Measurements from ENCODE around the gene TMEM239.
"Not testable (repeated sequence)": the region's sequence is repeated elsewhere in the genome, so short reads cannot be mapped to it uniquely, and the experiment has no call there.

TMEM239 gene

DNA sequence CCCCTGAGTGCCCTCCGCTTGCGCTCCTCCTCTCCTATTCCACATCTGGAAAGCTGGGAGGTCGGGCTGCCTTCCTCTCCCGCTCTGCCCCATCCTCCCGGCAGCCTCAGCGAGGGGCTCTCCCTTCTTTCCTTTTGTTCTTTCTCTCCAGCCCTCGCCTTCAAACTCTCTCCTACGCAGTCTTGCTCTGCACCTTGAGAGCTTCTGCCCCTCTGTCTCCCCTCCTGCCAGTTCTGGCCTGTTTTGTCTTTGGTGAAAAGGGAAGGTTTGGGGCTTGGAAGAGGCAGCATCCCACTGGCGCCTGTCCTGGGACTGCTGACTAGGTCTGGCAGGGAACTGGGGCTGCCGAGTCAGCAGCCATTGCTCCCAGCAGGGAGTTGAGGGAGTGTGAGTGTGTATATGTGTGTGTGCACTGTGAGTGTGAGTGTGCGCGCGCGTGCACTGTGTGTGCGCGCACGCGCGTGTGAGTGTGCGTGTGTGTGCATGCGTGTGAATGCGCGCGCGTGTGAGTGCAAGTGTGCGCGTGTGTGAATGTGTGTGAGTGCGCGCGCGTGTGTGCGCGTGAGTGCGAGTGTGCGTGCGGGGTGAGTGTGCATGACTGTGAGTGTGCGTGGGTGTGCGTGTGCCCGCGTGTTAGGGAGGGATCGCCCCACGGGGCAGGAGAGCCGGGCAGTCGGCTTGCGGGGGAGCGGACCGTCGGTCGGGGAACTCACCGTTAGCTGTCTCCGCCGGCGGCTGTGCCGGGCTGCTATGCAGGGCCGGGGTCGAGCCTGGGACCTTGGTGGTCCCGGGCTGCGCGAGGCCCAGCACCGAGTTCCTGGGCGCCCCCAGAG, 16.3 kb upstream of the TMEM239 start:
- DNase-seq (ENCODE audit: low spot score) = peak; percentile 48

GRCh38 chr20:2800521-2801285, 15.5 kb upstream of the TMEM239 start, which contains the start of gene CPXM1:
Gene CPXM1 (minus strand): TSS chr20:2800627. CDS start chr20:2800572, 55 bp downstream.
- DNase-seq (ENCODE audit: low spot score) = peak; percentile 82

DNA sequence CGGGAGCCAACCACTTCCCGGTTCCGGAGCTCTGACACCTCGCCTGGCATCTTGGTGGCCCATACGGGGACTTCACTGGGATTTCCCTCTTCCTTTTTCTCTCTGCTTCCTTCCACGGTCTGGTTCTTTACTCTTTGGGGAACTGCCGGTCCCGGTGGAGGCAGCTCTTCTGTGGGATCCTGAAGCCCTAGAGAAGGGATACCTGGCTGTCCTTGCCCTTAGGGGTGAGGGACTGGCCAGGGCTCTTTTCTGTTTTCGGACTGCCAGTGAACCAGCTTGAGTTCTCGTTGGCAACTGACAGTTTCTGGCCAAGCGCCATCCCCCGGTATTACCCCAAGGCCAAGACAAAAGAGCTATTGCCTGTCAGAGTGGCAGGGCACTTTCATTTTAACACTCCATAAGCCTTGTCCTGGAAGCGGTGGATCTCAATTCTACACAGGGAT, 14.9 kb upstream of the TMEM239 start:
- DNase-seq (ENCODE audit: low spot score) = no peak

- no peak for DNase-seq (ENCODE audit: low spot score)
Observed at GRCh38 chr20:2804041-2804828, 11.9 kb upstream of the TMEM239 start.

DNA sequence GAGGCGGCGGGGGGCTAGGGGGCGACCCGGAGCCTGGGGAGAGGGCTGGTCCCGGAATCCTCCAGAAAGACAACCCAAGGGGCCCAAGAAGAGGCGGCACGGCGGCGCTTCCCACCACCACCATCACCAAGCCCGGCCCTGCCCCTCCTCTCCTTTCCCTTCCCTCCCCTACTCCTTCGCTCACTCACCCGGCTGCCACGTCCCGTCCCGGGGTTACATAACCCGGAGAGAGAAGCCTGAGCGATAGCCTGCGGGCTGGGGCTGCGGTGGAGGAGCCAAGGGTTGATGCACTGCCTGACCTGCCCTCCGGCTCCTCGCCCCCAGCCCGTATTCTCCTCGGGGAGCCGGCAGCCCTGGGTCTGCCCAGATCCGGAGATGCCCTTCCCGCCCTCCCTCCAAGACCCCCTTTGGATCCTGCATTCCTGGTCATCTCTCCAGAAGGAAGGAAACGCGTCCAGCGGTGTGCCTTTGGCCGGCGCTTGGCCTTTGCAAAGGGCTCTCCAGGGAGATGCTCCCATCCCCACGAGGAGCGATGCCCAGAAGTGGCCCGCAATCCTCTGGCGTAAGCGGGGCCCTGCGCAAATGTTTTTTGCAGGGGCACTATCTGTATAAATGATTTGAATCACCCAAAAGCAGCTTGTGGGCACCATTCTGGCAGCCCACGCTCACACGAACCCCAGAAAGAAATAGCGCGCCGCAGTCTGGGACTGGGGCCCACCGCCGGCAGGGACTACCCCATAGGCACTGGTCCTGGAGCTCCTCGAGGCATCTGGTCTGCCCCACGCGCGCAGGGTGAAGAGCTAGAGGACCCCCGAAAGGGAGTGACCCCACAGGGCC, 11.1 kb upstream of the TMEM239 start:
- DNase-seq (ENCODE audit: low spot score) = no peak

GRCh38 chr20:2805689-2806350, 10.3 kb upstream of the TMEM239 start:
- no peak for DNase-seq (ENCODE audit: low spot score)

DNA sequence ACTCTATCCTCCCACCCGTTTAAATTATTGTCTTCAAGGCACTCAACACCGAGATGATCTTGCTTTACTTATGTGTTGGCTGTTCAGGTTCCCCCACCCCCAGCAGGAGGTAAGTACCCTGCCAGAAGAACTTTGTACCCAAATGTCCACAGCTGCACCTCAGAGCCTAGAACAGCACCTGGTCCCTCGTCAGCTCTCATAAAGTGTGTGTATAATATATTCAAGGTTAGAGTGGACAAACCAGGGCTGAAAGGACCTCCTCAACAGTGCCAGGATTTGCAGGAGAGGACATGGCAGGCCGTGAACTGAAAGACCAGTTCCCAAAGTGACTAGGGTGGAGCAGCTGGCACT, 9.8 kb upstream of the TMEM239 start:
- DNase-seq (ENCODE audit: low spot score) = no peak

- no peak for DNase-seq (ENCODE audit: low spot score)
Observed at GRCh38 chr20:2807019-2807418, 9.1 kb upstream of the TMEM239 start.

DNA sequence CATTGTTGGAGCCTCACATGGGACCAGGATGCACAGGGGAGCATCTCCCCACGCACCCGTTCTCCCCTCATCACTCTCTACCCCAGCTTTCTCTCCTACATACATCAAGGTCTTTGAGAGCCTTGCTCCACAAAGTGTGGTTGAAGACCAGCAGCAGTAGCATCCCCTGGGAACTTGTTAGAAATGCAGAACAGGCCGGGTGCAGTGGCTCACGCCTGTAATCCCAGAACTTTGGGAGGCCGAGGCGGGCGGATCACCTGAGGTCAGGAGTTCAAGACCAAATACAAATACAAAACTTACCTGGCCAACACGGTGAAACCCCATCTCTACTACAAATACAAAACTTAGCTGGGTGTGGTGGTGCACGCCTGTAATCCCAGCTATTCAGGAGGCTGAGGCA, 8.2 kb upstream of the TMEM239 start:
- not testable (repeated sequence) for DNase-seq (ENCODE audit: low spot score)

DNA sequence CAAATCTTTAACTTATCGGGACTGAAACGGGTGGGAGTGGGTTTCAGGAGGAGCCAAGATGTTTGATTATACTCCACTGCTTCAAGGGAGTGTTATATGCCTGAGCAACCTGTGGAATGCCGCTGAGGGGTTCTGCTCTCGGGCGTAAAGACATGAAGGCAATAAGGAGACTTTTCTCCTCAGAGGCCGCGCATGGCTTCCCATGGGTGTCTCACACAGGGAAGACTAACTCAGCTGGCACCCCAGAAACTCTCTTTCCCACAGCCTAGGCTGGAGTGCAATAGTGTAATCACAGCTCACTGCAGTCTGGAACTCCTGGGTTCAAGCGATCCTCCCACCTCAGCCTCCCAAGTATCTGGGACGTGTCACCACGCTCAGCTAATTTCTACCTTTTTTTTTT, 6.5 kb upstream of the TMEM239 start:
- DNase-seq (ENCODE audit: low spot score) = no peak

DNA sequence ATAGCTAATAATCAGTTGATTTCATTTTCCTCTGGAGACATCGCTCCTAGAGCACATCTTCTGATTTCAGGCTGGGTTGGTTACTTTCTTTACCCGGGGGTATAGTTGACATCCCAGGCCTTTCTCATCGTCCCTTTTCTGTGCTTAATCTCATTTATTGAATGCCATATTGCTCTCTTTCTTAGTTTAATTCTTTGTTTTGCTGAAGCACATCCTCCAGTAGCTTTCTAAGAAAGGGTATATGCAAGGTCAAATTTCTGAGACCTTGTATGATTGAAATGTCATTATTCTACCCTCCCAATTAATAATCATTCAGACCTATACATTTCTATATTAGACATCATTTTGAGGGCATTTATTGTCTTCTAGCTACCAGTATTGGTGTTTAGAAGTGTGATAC, 4.0 kb upstream of the TMEM239 start:
- DNase-seq (ENCODE audit: low spot score) = no peak

- DNase-seq (ENCODE audit: low spot score) = no peak
Observed at GRCh38 chr20:2814076-2814475, 2.1 kb upstream of the TMEM239 start.

DNA sequence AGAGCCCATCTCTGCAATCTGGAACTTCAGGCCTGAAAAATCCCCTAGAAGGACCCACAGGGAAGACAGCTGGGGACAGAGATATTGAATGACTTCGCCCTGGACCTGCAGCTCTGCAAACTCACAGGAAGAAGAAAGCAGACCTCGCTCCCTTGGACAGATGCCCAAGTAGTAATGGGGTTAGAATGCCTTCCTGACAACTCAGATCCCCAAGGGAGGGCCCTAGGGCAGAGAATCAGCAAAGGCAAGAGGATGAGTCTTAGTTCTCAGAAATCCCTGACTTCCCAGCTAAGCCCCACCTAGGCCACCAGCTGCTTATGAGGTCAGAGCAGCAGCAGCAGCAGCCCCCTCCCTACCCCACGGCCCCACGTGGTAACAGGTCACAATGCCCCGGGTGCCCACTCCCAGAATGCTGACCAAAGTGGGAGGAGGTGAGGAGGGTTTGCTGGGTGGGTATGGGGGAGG, 1.5 kb upstream of the TMEM239 start, which contains the start of gene C20orf141:
C20orf141 (plus strand) TSS at position 401 of the 465 bp plus-strand sequence. CDS start 198 bp downstream, outside the sequence.
- peak; percentile 54 for DNase-seq (ENCODE audit: low spot score)

- DNase-seq (ENCODE audit: low spot score) = no peak
Observed at GRCh38 chr20:2815242-2815900, 793 bp upstream of the TMEM239 start.

DNA sequence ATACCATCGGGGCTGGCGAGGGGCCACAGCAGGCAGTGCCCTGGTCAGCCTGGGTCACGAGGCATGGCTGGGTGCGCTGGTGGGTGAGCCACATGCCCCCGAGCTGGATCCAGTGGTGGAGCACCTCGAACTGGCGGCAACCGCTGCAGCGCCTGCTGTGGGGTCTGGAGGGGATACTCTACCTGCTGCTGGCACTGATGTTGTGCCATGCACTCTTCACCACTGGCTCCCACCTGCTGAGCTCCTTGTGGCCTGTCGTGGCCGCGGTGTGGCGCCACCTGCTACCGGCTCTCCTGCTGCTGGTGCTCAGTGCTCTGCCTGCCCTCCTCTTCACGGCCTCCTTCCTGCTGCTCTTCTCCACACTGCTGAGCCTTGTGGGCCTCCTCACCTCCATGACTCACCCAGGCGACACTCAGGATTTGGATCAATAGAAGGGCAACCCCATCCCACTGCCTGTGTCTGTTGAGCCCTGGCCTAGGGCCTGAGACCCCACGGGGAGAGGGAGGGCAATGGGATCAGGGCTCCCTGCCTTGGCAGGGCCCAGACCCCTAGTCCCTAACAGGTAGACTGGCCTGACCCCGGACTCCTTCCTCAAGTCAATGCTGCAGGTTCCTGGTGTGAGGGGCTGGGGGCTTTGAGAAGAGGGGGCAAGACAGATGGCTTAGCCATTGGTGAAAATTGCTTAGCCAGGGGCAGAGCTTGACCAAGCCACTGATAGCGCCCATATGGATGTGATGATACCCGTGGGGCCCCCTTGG, 598 bp downstream of the TMEM239 start:
- DNase-seq (ENCODE audit: low spot score) = no peak

GRCh38 chr20:2817341-2817726, 1.2 kb downstream of the TMEM239 start:
- DNase-seq (ENCODE audit: low spot score) = no peak

DNA sequence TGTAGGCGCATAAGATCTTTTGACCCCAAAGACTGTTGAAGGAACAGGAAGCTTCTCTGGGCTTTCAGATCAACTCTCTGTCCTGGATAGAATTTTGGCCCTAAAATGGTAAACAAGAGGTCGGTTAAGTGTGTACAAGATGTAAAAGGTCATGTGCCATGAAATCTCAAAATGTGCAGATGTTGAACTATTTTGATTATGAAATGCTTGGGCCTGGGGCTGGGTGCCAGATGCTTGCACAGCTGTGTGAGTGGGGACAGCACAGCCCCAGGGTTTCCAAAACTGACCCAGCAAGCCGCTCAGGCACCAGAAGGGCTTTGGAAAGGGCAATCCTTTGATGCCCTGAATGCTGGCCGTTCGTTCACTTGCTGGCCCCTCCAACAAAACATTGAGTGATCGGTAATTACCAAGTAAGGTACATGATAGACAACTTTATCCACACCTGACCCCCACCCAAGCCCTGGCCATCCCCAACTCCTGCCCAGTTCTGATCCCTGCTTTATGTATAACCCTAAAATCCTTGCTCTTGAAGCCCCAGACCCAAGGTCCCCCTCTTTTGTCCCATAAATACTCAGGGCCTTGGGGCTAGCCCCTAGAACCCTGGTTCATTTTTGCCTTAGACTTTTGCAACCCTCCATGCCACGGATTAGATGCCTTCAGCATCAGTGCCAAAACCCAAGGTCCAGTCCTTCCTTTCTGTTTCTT, 1.9 kb downstream of the TMEM239 start:
- no peak for DNase-seq (ENCODE audit: low spot score)

All from SK-N-DZ (cell line).